ENCODE data around the gene NLRP3.
"Not testable (repeated sequence)": the region's sequence is repeated elsewhere in the genome, so short reads cannot be mapped to it uniquely, and the experiment has no call there.

The NLRP3 gene

GRCh38 chr1:247468481-247469140, 52.6 kb downstream of the NLRP3 start:
- DNase-seq (ENCODE audit: low spot score) = no peak

GRCh38 chr1:247469141-247469535, 53.2 kb downstream of the NLRP3 start:
- no peak for DNase-seq (ENCODE audit: low spot score)

GRCh38 chr1:247470942-247471429, 55.0 kb downstream of the NLRP3 start:
- not testable (repeated sequence) for DNase-seq (ENCODE audit: low spot score)

DNA sequence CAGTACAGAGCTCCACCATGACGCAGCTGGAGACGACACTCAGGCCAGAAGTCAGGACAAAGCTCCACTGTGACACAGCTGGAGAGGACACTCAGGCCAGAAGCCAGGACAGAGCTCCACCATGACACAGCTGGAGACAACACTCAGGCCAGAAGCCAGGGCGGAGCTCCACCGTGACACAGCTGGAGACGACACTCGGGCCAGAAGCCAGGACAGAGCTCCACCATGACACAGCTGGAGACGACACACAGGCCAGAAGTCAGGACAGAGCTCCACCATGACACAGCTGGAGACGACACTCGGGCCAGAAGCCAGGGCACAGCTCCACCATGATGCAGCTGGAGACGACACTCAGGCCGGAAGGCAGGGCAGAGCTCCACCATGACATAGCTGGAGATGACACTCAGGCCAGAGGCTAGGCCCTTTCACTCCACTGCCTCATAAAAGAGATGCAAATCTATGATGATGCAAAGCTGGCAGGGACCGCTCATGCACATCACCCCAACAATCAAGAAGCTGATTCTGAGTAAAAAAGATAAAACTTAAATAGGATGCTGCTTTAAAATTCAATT, 55.6 kb downstream of the NLRP3 start:
- DNase-seq (ENCODE audit: low spot score) = no peak

DNA sequence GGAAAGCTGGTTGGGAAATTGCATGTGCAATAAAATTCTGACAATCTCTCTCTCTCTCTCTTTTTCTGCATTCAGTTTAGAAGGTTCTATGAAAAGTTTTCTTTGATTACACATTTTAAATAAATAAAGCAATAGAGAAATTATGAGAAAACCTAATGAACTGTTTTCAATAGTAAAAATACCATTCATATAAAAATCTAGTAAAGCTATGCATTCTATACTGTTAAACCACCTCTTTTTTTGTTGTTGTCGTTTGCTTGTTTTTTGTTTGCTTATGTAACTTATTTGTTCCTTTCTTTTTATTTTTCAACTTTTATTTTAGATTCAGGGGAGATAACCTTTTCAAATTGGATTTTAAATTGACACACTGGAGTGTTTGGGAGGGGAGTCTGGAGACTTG, 56.1 kb downstream of the NLRP3 start:
- no peak for DNase-seq (ENCODE audit: low spot score)

- no peak for DNase-seq (ENCODE audit: low spot score)
Observed at GRCh38 chr1:247474367-247474766, 58.4 kb downstream of the NLRP3 start.

DNA sequence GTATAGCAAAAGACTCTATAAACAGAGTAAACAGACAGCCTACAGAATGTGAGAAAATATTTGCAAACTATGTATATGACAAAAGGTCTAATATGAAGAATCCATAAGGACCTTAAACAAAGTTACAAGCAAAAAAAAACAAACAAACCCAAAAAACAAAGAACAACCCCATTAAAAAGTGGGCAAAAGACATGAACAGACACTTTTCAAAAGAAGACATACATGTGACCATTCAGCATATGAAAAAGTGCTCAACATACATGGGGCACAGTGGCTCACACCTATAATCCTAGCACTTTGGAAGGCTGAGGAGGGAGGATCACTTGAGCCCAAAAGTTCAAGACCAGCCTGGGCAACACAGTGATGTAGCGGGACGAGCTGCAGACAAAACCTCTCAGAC, 59.8 kb downstream of the NLRP3 start:
- DNase-seq (ENCODE audit: low spot score) = no peak

DNA sequence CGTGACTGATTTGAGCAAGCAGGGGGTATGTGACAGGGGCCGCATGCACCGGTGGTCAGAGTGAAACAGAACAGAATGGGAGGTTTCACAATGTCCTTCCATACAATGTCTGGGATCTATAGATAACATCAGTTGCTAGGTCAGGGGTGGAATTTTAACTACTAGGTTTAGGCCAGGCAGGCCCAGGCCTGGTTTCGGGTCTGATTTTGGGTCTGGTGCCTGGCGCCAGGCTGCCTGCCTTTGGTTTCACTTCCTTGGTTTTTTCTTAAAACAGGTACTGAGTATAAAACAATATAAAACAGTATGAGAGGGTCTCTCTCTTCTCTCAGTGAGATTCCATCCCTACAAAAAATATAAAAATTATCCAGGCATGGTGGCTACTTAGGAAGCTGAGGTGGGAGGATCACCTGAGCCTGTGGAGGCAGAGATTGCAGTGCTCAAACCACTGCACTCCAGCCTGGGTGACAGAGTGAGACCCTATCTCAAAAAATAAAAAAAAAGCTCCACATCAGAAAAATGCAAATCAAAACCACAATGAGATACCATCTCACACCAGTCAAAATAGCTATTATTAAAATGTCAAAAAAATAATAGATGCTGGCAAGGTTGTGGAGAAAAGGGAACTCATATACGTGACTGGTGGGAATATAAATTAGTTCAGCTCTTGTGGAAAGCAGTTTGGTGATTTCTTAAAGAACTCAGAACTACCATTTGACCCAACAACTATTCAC, 60.5 kb downstream of the NLRP3 start:
- DNase-seq (ENCODE audit: low spot score) = not testable (repeated sequence)

DNA sequence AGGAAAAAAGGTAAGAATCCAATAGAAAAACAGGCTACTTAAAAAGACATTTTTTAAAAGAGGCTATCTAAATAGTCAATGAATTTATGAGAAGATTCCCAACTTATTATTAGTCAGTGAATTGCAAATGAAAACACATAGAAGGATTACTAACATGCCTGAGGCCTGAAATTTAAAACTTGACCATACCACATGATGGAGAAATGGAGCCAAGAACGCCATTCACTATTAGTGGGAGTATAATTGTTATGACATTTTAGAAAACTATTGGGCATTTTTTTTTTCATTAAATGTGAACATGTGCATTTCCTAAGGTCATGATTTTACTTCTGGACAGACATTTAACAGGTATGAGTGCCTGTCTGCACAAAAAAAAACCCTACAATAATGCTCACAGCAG, 66.8 kb downstream of the NLRP3 start:
- DNase-seq (ENCODE audit: low spot score) = no peak

DNA sequence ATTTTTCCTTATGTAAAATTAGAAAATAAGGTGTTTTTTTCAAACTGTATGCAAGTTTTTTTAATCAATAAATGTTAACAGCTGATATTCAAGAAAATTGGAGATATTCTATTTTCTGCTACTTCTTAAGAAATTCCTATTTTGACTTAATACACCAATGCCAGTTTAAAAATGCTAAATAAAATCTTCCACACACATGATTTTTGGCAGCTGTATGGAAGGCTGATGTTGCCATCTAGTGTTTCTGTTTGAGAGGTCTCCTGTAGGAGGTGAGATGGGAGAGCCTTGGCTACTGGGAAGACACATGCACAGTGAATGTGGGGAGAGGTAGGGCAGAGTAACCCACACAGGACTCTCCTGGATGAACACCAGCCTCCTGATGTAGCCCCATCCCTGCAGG, 71.1 kb downstream of the NLRP3 start:
- peak; percentile 48 for DNase-seq (ENCODE audit: low spot score)

DNA sequence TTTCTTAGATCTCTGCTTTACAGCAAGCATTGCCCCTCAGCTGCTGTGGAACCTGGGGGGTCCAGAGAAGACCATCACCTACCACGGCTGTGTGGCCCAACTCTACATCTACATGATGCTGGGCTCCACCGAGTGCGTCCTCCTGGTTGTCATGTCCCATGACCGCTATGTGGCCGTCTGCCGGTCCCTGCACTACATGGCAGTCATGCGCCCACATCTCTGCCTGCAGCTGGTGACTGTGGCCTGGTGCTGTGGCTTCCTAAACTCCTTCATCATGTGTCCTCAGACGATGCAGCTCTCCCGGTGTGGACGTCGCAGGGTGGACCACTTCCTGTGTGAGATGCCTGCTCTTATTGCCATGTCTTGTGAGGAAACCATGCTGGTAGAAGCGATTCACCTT, 75.4 kb downstream of the NLRP3 start:
- no peak for DNase-seq (ENCODE audit: low spot score)

DNA sequence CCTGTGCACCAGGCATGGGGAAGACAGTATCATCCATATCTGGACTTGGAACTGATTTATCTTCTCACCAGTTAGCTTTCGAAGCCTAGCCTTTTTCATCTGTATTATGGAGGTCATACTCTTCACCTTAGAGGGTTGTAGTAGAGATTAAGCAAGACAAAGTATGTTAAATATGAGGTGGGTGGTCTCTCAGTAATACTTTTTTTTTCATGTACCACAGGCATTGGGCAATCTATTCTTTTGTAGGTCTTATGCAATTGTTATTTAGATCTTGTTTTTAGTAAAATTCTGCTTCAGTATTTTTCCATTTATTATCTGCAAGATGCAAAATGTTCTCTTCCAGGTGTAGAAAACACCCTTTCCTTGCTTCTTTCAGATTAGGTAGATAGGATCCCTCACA, 77.1 kb downstream of the NLRP3 start:
- DNase-seq (ENCODE audit: low spot score) = no peak

- peak; percentile 76 for DNase-seq (ENCODE audit: low spot score)
Observed at GRCh38 chr1:247494767-247495166, 78.8 kb downstream of the NLRP3 start.

GRCh38 chr1:247496581-247497285, 80.8 kb downstream of the NLRP3 start:
- DNase-seq (ENCODE audit: low spot score) = no peak

Measured in SK-N-DZ (cell line).